ACC112 (cell line): ENCODE data around the gene DDA1.
A peak's percentile ranks its signal among the peaks of the same experiment; 100 is the strongest.

ENCODE experiments used
- H2AFZ ChIP-seq: fragments of 200-600 bp; sonication (generic); one replicate; pipeline ENCODE4 v1.6.0; 2017; ENCODE audit warnings: antibody characterized with exemption, low read length; ENCODE audit not compliant: unreplicated experiment
- H3K27ac ChIP-seq: fragments of 200-600 bp; sonication (generic); 2 replicates; pipeline ENCODE4 v1.5.1; 2014; ENCODE audit warnings: low read depth, mild to moderate bottlenecking, antibody characterized with exemption, low read length, moderate library complexity
- H3K27me3 ChIP-seq: fragments of 200-600 bp; sonication (generic); 2 replicates; pipeline ENCODE4 v1.6.1; 2014; ENCODE audit warnings: mild to moderate bottlenecking, antibody characterized with exemption, low read length, moderate library complexity, mixed read lengths; ENCODE audit not compliant: insufficient read depth
- H3K36me3 ChIP-seq: fragments of 200-600 bp; sonication (generic); 2 replicates; pipeline ENCODE4 v1.6.1; 2016; ENCODE audit warnings: mild to moderate bottlenecking, antibody characterized with exemption, low read length, moderate library complexity, mixed read lengths; ENCODE audit not compliant: insufficient read depth
- H3K4me1 ChIP-seq: fragments of 200-600 bp; sonication (generic); one replicate; pipeline ENCODE4 v1.6.1; 2016; ENCODE audit warnings: low read length, mixed read lengths; ENCODE audit not compliant: insufficient read depth, unreplicated experiment, control insufficient read depth
- H3K4me3 ChIP-seq: fragments of 200-600 bp; sonication (generic); 2 replicates; pipeline ENCODE4 v1.5.1; 2014; ENCODE audit warnings: mild to moderate bottlenecking, low read depth, low read length
- H3K79me2 ChIP-seq: fragments of 200-600 bp; sonication (generic); one replicate; pipeline ENCODE4 v1.6.0; 2016; ENCODE audit warnings: low read length; ENCODE audit not compliant: control insufficient read depth, unreplicated experiment, insufficient read depth

DDA1 gene

GRCh38 chr19:17340302-17340870 is 31.0 kb downstream of the DDA1 start:
- Histone ChIP-seq H2AFZ (no peak overlapping the region), H3K4me3 (no peak overlapping the region), H3K4me1 (peaks cover 5% of the 10 kb centered on the region), H3K27me3 (no peaks in the 10 kb centered on the region), H3K27ac (no peak overlapping the region), H3K36me3 (no peaks in the 10 kb centered on the region; the same call in 1 of the 2 replicates), H3K79me2 (peaks cover 3% of the 10 kb centered on the region)

GRCh38 chr19:17340871-17341357 is 31.6 kb downstream of the DDA1 start:
- Histone ChIP-seq H3K4me3 (no peak overlapping the region), H3K4me1 (peaks cover 5% of the 10 kb centered on the region), H2AFZ (no peak overlapping the region), H3K36me3 (no peaks in the 10 kb centered on the region; the same call in 1 of the 2 replicates), H3K79me2 (peaks cover 3% of the 10 kb centered on the region), H3K27me3 (no peaks in the 10 kb centered on the region), H3K27ac (no peak overlapping the region)

GRCh38 chr19:17341386-17341785 is 32.0 kb downstream of the DDA1 start:
- H3K79me2 ChIP-seq: peaks cover 3% of the 10 kb centered on the region
- no peak overlapping the region for H3K27ac ChIP-seq
- H3K4me3 ChIP-seq: no peak overlapping the region
- no peak overlapping the region for H2AFZ ChIP-seq
- H3K36me3 ChIP-seq: no peaks in the 10 kb centered on the region; the same call in 1 of the 2 replicates
- no peaks in the 10 kb centered on the region for H3K27me3 ChIP-seq
- H3K4me1 ChIP-seq: peaks cover 5% of the 10 kb centered on the region

- Histone ChIP-seq H3K36me3 (no peaks in the 10 kb centered on the region; the same call in 1 of the 2 replicates), H2AFZ (no peak overlapping the region), H3K27ac (no peak overlapping the region), H3K27me3 (no peaks in the 10 kb centered on the region), H3K4me3 (no peak overlapping the region), H3K79me2 (peaks cover 3% of the 10 kb centered on the region), H3K4me1 (peaks cover 5% of the 10 kb centered on the region)
These were observed 32.5 kb downstream of the DDA1 start for GRCh38 chr19:17341845-17342244.

- no peak overlapping the region for H3K4me3 ChIP-seq
- no peaks in the 10 kb centered on the region for H3K79me2 ChIP-seq
- H3K36me3 ChIP-seq: no peaks in the 10 kb centered on the region
- H2AFZ ChIP-seq: no peak overlapping the region
- peaks cover 12% of the 10 kb centered on the region for H3K4me1 ChIP-seq
- H3K27ac ChIP-seq: no peak overlapping the region
- H3K27me3 ChIP-seq: no peaks in the 10 kb centered on the region
These were observed 36.8 kb downstream of the DDA1 start for GRCh38 chr19:17346109-17346671.

- H2AFZ ChIP-seq: no peak overlapping the region
- H3K27ac ChIP-seq: peak overlapping the region; percentile 36; the same call in 1 of the 2 replicates
- H3K4me1 ChIP-seq: peaks cover 12% of the 10 kb centered on the region
These were observed 38.0 kb downstream of the DDA1 start for GRCh38 chr19:17347361-17347760.

GRCh38 chr19:17347877-17348276 is 38.5 kb downstream of the DDA1 start:
- Histone ChIP-seq H3K27me3 (no peaks in the 10 kb centered on the region), H2AFZ (no peak overlapping the region), H3K4me3 (no peak overlapping the region), H3K4me1 (peaks cover 12% of the 10 kb centered on the region), H3K79me2 (no peaks in the 10 kb centered on the region), H3K36me3 (no peaks in the 10 kb centered on the region), H3K27ac (peak overlapping the region; percentile 36; the same call in 1 of the 2 replicates)

More at GRCh38 chr19:17347361-17347760, 38.0 kb downstream of the DDA1 start:
- H3K79me2 ChIP-seq: no peaks in the 10 kb centered on the region
- no peak overlapping the region for H3K4me3 ChIP-seq
- no peaks in the 10 kb centered on the region for H3K36me3 ChIP-seq
- no peaks in the 10 kb centered on the region for H3K27me3 ChIP-seq

GRCh38 chr19:17348700-17349099 is 39.3 kb downstream of the DDA1 start:
- H3K27ac ChIP-seq: peak overlapping the region; percentile 47; the same call in 1 of the 2 replicates

GRCh38 chr19:17351815-17352435 is 42.6 kb downstream of the DDA1 start:
- H3K27ac ChIP-seq: no peak overlapping the region
- peaks cover 11% of the 10 kb centered on the region for H3K4me1 ChIP-seq
- no peak overlapping the region for H2AFZ ChIP-seq

More at GRCh38 chr19:17348700-17349099, 39.3 kb downstream of the DDA1 start:
- Histone ChIP-seq H3K4me3 (peak overlapping the region; percentile 58), H3K27me3 (no peaks in the 10 kb centered on the region), H3K79me2 (no peaks in the 10 kb centered on the region), H3K4me1 (peaks cover 12% of the 10 kb centered on the region), H2AFZ (no peak overlapping the region), H3K36me3 (no peaks in the 10 kb centered on the region)

GRCh38 chr19:17352608-17353280 is 43.4 kb downstream of the DDA1 start:
- H3K27me3 ChIP-seq: no peaks in the 10 kb centered on the region
- no peaks in the 10 kb centered on the region for H3K79me2 ChIP-seq
- H3K36me3 ChIP-seq: no peaks in the 10 kb centered on the region
- no peak overlapping the region for H3K4me3 ChIP-seq
- H3K4me1 ChIP-seq: peaks cover 4% of the 10 kb centered on the region
- no peak overlapping the region for H2AFZ ChIP-seq
- no peak overlapping the region for H3K27ac ChIP-seq

More at GRCh38 chr19:17351815-17352435, 42.6 kb downstream of the DDA1 start:
- Histone ChIP-seq H3K79me2 (no peaks in the 10 kb centered on the region), H3K36me3 (no peaks in the 10 kb centered on the region), H3K4me3 (no peak overlapping the region), H3K27me3 (no peaks in the 10 kb centered on the region)
